Upper lobe of left lung (tissue), 6 donors: ENCODE data around the gene CFAP74. TPM values are rescaled to one million over a fixed set of nuclear protein-coding genes. Genes with fewer than 3 reads are reported as not detected.
A peak's percentile ranks its signal among the peaks of the same experiment; 100 is the strongest.

ENCODE experiments used
- ATAC-seq, 2 donors: fragments of 200-7000 bp; cut with Tn5 transposase; one replicate each; pipeline ENCODE4 v1.9.1; 2022; ENCODE audit warnings: mild to moderate bottlenecking in 2 of 2, moderate library complexity in 2 of 2; ENCODE audit not compliant: low FRiP score in 2 of 2
- DNase-seq, 2 donors: peaks; one replicate each; pipeline ENCODE4 v3.0.0-alpha.2; 2019 to 2020
- H3K27ac ChIP-seq, 4 donors: fragments of 200-600 bp; sonication (generic); one replicate each; pipeline ENCODE4 v1.5.1; 2016 to 2019
- H3K27me3 ChIP-seq, 4 donors: fragments of 200-600 bp; sonication (generic); one replicate each; pipeline ENCODE4 v1.5.1; 2017 to 2019
- H3K36me3 ChIP-seq, 4 donors: fragments of 200-600 bp; sonication (generic); one replicate each; pipeline ENCODE4 v1.5.1; 2016 to 2019
- H3K4me1 ChIP-seq, 4 donors: fragments of 200-600 bp; sonication (generic); one replicate each; pipeline ENCODE4 v1.5.1; 2018 to 2019
- H3K4me3 ChIP-seq, 4 donors: fragments of 200-600 bp; sonication (generic); one replicate each; pipeline ENCODE4 v1.5.1; 2017 to 2019; ENCODE audit warnings: mild to moderate bottlenecking in 2 of 4, moderate library complexity in 1 of 4
- H3K9me3 ChIP-seq, 4 donors: fragments of 200-600 bp; sonication (generic); one replicate each; pipeline ENCODE4 v1.5.1; 2018 to 2019
- EP300 ChIP-seq, 4 donors: sonication (generic); formaldehyde crosslinking; IDR thresholded peaks; one replicate each; pipeline ENCODE4 v1.5.1; 2017; ENCODE audit warnings: antibody characterized with exemption in 4 of 4, control low read depth in 2 of 4
- POLR2A ChIP-seq, 4 donors: fragments of 450-650 bp; IDR thresholded peaks; one replicate each; pipeline ENCODE4 v1.5.1; 2016 to 2017; ENCODE audit warnings: antibody characterized with exemption in 4 of 4, mild to moderate bottlenecking in 2 of 4
- POLR2AphosphoS5 ChIP-seq, 2 donors: sonication (generic); formaldehyde crosslinking; IDR thresholded peaks; one replicate each; pipeline ENCODE4 v1.5.1; 2017; ENCODE audit warnings: antibody characterized with exemption in 2 of 2
- WGBS, 2 donors: methylation state at CpG; one replicate each; pipeline ENCODE4 v1.1.5; 2017 to 2018; 5-methylcytosine and 5-hydroxymethylcytosine counted together
- total RNA-seq, 6 donors: library from RNA; depleted of rRNA in 4 of 6; stranded (reverse); fragments of >200 nt in 4 of 6; gene quantifications; one replicate each; pipeline versions ENCODE4 v1.1.0 to v1.2.1, GENCODE V29; 2016 to 2021
- TF ChIP-seq, protein P1 (sequence below), 6 experiments: fragments of 450-650 bp in 4 of 6; fragments of 200-600 bp in 2 of 6; sonication (generic) in 2 of 6; IDR thresholded peaks; one replicate each; pipeline ENCODE4 v1.5.1; 2016 to 2019; ENCODE audit warnings: antibody characterized with exemption in 6 of 6
- donor health status: DM: no; HTN: no; CAD: no; lungs with moderate emphysema.
- donor health status: DM: no; HTN: yes; CAD: no; lungs with severe emphysema.

Gene CFAP74
- total RNA-seq, 6 donors from 2014 or later: 0.14 to 19.8 (median 6.2) TPM

- DNase-seq: peak in 1 of 2 donors; percentile 73
- H3K27me3 ChIP-seq: no peaks in the 10 kb centered on the region
Measured at GRCh38 chr1:1956586-1957532, 46.7 kb downstream of the CFAP74 start.

DNA sequence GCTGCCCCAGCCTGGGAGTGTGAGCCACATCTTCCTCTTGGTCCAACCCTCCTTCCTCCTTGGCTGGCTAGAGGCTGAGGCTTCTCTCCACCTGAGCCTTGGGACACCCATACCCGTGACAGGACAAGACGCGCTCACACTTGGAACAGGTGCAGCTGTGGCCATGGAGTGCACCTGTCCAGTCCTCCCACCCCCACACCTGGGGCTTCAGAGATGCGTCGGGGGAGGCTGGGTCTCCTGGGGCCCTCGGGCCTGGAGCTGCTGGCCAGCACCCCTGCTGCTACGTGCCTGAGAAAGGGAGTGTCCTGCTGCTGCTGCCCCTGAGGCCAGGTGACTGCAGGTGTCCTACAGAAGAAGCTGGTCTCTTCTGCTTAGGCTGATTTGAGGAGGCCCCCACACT lies 47.5 kb downstream of the CFAP74 start:
- H3K9me3 ChIP-seq: no peaks in the 10 kb centered on the region
- H3K27me3 ChIP-seq: no peaks in the 10 kb centered on the region
- ATAC-seq (no peak), DNase-seq (peak in 1 of 2 donors; percentile 49)
- H3K4me1 ChIP-seq: peaks cover 5 to 13% (median 7%) of the 10 kb centered on the region in 4 donors
- TF ChIP-seq POLR2AphosphoS5 (IDR thresholded peaks at IDR 0.05): no peak
- TF ChIP-seq, protein P1, sequence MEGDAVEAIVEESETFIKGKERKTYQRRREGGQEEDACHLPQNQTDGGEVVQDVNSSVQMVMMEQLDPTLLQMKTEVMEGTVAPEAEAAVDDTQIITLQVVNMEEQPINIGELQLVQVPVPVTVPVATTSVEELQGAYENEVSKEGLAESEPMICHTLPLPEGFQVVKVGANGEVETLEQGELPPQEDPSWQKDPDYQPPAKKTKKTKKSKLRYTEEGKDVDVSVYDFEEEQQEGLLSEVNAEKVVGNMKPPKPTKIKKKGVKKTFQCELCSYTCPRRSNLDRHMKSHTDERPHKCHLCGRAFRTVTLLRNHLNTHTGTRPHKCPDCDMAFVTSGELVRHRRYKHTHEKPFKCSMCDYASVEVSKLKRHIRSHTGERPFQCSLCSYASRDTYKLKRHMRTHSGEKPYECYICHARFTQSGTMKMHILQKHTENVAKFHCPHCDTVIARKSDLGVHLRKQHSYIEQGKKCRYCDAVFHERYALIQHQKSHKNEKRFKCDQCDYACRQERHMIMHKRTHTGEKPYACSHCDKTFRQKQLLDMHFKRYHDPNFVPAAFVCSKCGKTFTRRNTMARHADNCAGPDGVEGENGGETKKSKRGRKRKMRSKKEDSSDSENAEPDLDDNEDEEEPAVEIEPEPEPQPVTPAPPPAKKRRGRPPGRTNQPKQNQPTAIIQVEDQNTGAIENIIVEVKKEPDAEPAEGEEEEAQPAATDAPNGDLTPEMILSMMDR (IDR thresholded peaks at IDR 0.05): no peak
- no peak for TF ChIP-seq POLR2A (IDR thresholded peaks at IDR 0.05)
- TF ChIP-seq EP300 (IDR thresholded peaks at IDR 0.05): no peak
- WGBS, 2 donors: 81% methylated on average over 7 of the region's 7 CpGs; no CpG with 5 or more reads in 1 of the 2 donors
- H3K27ac ChIP-seq: no peak overlapping the region
- no peaks in the 10 kb centered on the region for H3K36me3 ChIP-seq
- H3K4me3 ChIP-seq: no peak overlapping the region

More at GRCh38 chr1:1956586-1957532, 46.7 kb downstream of the CFAP74 start:
- H3K4me3 ChIP-seq: no peak overlapping the region
- H3K36me3 ChIP-seq: no peaks in the 10 kb centered on the region
- peaks cover 5 to 13% (median 7%) of the 10 kb centered on the region in 4 donors for H3K4me1 ChIP-seq
- ATAC-seq: no peak
- H3K27ac ChIP-seq: no peak overlapping the region
- no peak for TF ChIP-seq POLR2AphosphoS5 (IDR thresholded peaks at IDR 0.05)
- no peak for TF ChIP-seq POLR2A (IDR thresholded peaks at IDR 0.05)
- TF ChIP-seq, protein P1 (IDR thresholded peaks at IDR 0.05): no peak
- no peak for TF ChIP-seq EP300 (IDR thresholded peaks at IDR 0.05)
- no peaks in the 10 kb centered on the region for H3K9me3 ChIP-seq
- 91 to 95% methylated on average over 30 to 36 of the region's 38 CpGs for WGBS, 2 donors

DNA sequence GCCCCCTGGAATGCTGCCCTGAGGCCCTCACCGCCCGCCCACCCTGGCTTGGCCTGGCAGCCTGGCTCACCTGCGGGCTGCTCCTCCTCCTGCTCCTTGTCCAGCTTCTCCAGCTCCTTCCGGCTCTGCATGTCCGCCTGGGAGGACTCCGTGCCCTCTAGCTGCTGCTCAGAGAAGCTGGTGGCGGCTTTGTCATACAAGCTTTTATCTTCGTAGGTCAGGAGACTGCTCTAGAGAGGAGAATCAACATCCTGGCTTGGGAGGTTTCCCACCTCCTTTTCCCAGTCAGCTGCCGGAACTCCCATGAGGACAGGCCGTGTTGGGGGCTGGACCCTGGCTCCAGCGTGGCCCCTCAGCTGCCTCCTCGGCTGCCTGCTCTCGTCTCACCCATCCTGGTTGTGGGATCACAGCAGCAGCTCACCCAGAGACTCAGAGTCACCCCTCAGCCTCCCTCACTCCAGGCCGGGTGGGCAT lies 47.9 kb downstream of the CFAP74 start:
- WGBS, 2 donors: 77 to 83% methylated on average over 7 to 14 of the region's 14 CpGs
- H3K9me3 ChIP-seq: no peaks in the 10 kb centered on the region
- H3K27ac ChIP-seq: no peak overlapping the region
- H3K4me3 ChIP-seq: no peak overlapping the region
- no peaks in the 10 kb centered on the region for H3K36me3 ChIP-seq
- no peak for ATAC-seq
- H3K27me3 ChIP-seq: no peaks in the 10 kb centered on the region
- H3K4me1 ChIP-seq: peaks cover 5 to 13% (median 7%) of the 10 kb centered on the region in 4 donors
- TF ChIP-seq POLR2A (IDR thresholded peaks at IDR 0.05) (no peak), EP300 (IDR thresholded peaks at IDR 0.05) (no peak), POLR2AphosphoS5 (IDR thresholded peaks at IDR 0.05) (no peak)
- TF ChIP-seq, protein P1 (IDR thresholded peaks at IDR 0.05): no peak
- peak in 1 of 2 donors; percentile 60 for DNase-seq

GRCh38 chr1:1954831-1955441 lies 48.6 kb downstream of the CFAP74 start:
- ATAC-seq: no peak
- Histone ChIP-seq H3K4me3 (no peak overlapping the region), H3K9me3 (no peaks in the 10 kb centered on the region), H3K27ac (no peak overlapping the region), H3K27me3 (no peaks in the 10 kb centered on the region), H3K36me3 (no peaks in the 10 kb centered on the region), H3K4me1 (peaks cover under 1 to 6% (median 4%) of the 10 kb centered on the region in 4 donors)
- TF ChIP-seq, protein P1 (IDR thresholded peaks at IDR 0.05): peak in 1 of 6 experiments; percentile 15
- TF ChIP-seq POLR2A (IDR thresholded peaks at IDR 0.05) (no peak), POLR2AphosphoS5 (IDR thresholded peaks at IDR 0.05) (no peak), EP300 (IDR thresholded peaks at IDR 0.05) (no peak)
- DNase-seq: peak in 1 of 2 donors; percentile 77
- WGBS, 2 donors: 88% methylated on average over 44 to 45 of the region's 46 CpGs
